Astrocyte (in vitro differentiated cells and primary cell): ENCODE data around the gene PPP6R3. TPM values are rescaled to one million over a fixed set of nuclear protein-coding genes. Genes with fewer than 3 reads are reported as not detected.

Experiments
- DNase-seq: peaks from one replicate; pipeline ENCODE4 v3.0.0-alpha.2; 2010; ENCODE audit warnings: low read depth
- FAIRE-seq: peaks from 2 replicates; lab custom pipeline; 2011; peaks lifted over from hg19 to GRCh38; lab: Jason Lieb, UNC
- H2AFZ ChIP-seq: 2 replicates; pipeline ENCODE4 v1.6.0; 2012; ENCODE audit warnings: low read depth, low read length, inconsistent platforms
- H3K27ac ChIP-seq: 2 replicates; pipeline ENCODE4 v1.5.1; 2011; ENCODE audit warnings: low read depth, low read length, inconsistent platforms
- H3K27me3 ChIP-seq: 2 replicates; pipeline ENCODE4 v1.6.0; 2011; ENCODE audit warnings: low read length, inconsistent platforms; ENCODE audit not compliant: insufficient read depth
- H3K36me3 ChIP-seq: 2 replicates; pipeline ENCODE4 v1.5.1; 2011; ENCODE audit warnings: low read length, inconsistent platforms; ENCODE audit not compliant: insufficient read depth
- H3K4me1 ChIP-seq: 2 replicates; pipeline ENCODE4 v1.5.1; 2011; ENCODE audit warnings: low read length, inconsistent platforms; ENCODE audit not compliant: insufficient read depth
- H3K4me2 ChIP-seq: 2 replicates; pipeline ENCODE4 v1.6.0; 2012; ENCODE audit warnings: low read length, inconsistent platforms
- H3K4me3 ChIP-seq: 2 replicates; pipeline ENCODE4 v1.5.1; 2011; ENCODE audit warnings: low read depth, mild to moderate bottlenecking, low read length, inconsistent platforms; ENCODE audit not compliant: insufficient read depth
- H3K79me2 ChIP-seq: 2 replicates; pipeline ENCODE4 v1.6.0; 2012; ENCODE audit warnings: mild to moderate bottlenecking, low read length, inconsistent platforms; ENCODE audit not compliant: insufficient read depth
- H3K9ac ChIP-seq: 2 replicates; pipeline ENCODE4 v1.6.0; 2012; ENCODE audit warnings: mild to moderate bottlenecking, low read length, inconsistent platforms
- H3K9me3 ChIP-seq: 2 replicates; pipeline ENCODE4 v1.5.1; 2012; ENCODE audit warnings: low read depth, mild to moderate bottlenecking, low read length, inconsistent platforms; ENCODE audit not compliant: insufficient read depth
- H4K20me1 ChIP-seq: 2 replicates; pipeline ENCODE4 v1.6.0; 2012; ENCODE audit warnings: low read length, inconsistent platforms; ENCODE audit not compliant: insufficient read depth
- H3K27ac Mint-ChIP-seq: one replicate; pipeline ENCODE4 v1.8.0; 2021; ENCODE audit warnings: mild to moderate bottlenecking, mixed read lengths; ENCODE audit not compliant: unreplicated experiment
- H3K27me3 Mint-ChIP-seq: one replicate; pipeline ENCODE4 v1.8.0; 2021; ENCODE audit warnings: low read depth, mixed read lengths; ENCODE audit not compliant: unreplicated experiment
- H3K36me3 Mint-ChIP-seq: one replicate; pipeline ENCODE4 v1.8.0; 2021; ENCODE audit warnings: low read depth, mixed read lengths; ENCODE audit not compliant: unreplicated experiment
- H3K4me1 Mint-ChIP-seq: one replicate; pipeline ENCODE4 v1.8.0; 2021; ENCODE audit warnings: low read depth, mixed read lengths; ENCODE audit not compliant: unreplicated experiment
- H3K4me3 Mint-ChIP-seq: one replicate; pipeline ENCODE4 v1.8.0; 2021; ENCODE audit warnings: mild to moderate bottlenecking, moderate library complexity, mixed read lengths; ENCODE audit not compliant: unreplicated experiment
- H3K9me3 Mint-ChIP-seq: one replicate; pipeline ENCODE4 v1.8.0; 2021; ENCODE audit warnings: mild to moderate bottlenecking, mixed read lengths; ENCODE audit not compliant: unreplicated experiment
- CTCF ChIP-seq: IDR thresholded peaks from 2 replicates; pipeline ENCODE4 v1.5.1; 2011; ENCODE audit warnings: low read depth, mild to moderate bottlenecking, inconsistent platforms, low read length, moderate library complexity; ENCODE audit not compliant: insufficient read depth
- EZH2 ChIP-seq: IDR thresholded peaks from 2 replicates; pipeline ENCODE4 v1.6.1; 2012; ENCODE audit warnings: mild to moderate bottlenecking, low read length, inconsistent platforms; ENCODE audit not compliant: insufficient read depth
- total RNA-seq: library from RNA; stranded (reverse); gene quantifications from 2 replicates; pipeline ENCODE4 v1.2.1, GENCODE V29; 2021

The PPP6R3 gene
- total RNA-seq, 1 donor from 2014 or later: 97.8 TPM

DNA sequence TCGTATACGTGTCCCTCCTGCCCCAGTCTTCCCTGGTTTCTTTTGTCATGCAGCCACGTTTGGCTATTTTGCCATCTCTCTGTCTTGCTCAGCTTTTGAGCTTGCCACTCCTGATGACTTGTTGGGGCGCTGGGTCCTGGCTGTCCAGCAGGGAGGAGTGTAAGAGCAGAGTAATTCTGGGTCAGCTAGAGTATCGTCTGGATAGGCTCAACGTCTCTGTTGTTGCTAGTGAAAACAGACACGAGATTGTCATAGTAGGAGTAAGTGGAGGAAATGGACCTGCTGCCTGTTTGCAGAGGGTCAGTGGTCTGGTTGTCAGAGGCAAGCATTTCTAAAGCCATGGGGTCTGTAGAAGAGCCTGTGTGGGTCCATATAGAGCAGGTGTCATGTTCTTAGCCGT is 83.0 kb downstream of the PPP6R3 start:
- H3K4me1 Mint-ChIP-seq: peaks cover 40% of the 10 kb centered on the region

DNA sequence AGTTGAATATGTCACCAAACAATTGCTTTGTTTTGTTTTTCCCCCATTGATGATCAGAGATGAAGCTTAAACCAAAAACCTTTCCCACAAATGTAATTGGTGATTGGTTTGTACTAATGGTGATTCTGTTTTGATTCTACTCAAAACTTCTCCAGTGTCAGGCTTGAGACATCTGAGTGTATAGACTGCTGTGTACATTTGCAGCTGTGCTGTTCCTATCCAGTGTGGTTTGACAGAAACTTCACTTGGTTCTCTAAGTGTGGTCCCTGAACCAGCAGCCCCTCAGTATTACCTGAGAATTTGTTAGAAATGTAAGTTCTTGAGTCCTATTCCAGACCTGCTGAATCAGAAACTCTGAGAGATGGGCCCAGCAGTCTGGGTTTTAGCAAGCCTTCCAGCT is 84.8 kb downstream of the PPP6R3 start:
- H3K27me3 Mint-ChIP-seq: no peaks in the 10 kb centered on the region
- peaks cover 30% of the 10 kb centered on the region for H3K36me3 Mint-ChIP-seq
- H3K27ac Mint-ChIP-seq: no peak overlapping the region

More for the DNA sequence above, 83.0 kb downstream of the PPP6R3 start:
- H3K4me1 ChIP-seq: peaks cover 25% of the 10 kb centered on the region
- Mint-ChIP-seq H3K4me3 (peak overlapping the region; percentile 4), H3K9me3 (no peaks in the 10 kb centered on the region), H3K27me3 (no peaks in the 10 kb centered on the region), H3K36me3 (peaks cover 32% of the 10 kb centered on the region), H3K27ac (peak overlapping the region; percentile 87)
- TF ChIP-seq EZH2: no peak
- TF ChIP-seq CTCF: no peak
- DNase-seq: no peak
- no peak overlapping the region for H2AFZ ChIP-seq
- no peaks in the 10 kb centered on the region for H3K9me3 ChIP-seq
- no peak for FAIRE-seq
- H4K20me1 ChIP-seq: peaks cover 80% of the 10 kb centered on the region
- H3K27me3 ChIP-seq: no peaks in the 10 kb centered on the region
- no peak overlapping the region for H3K4me2 ChIP-seq
- H3K9ac ChIP-seq: no peak overlapping the region
- peaks cover 78% of the 10 kb centered on the region for H3K79me2 ChIP-seq
- peaks cover 21% of the 10 kb centered on the region for H3K36me3 ChIP-seq
- no peak overlapping the region for H3K4me3 ChIP-seq
- H3K27ac ChIP-seq: peak overlapping the region; percentile 75

More for the DNA sequence above, 84.8 kb downstream of the PPP6R3 start:
- Histone ChIP-seq H3K4me3 (no peak overlapping the region), H3K9ac (no peak overlapping the region), H3K36me3 (peaks cover 17% of the 10 kb centered on the region), H3K9me3 (no peaks in the 10 kb centered on the region), H3K79me2 (peaks cover 80% of the 10 kb centered on the region), H3K4me1 (peaks cover 25% of the 10 kb centered on the region), H4K20me1 (peaks cover 80% of the 10 kb centered on the region), H3K27me3 (no peaks in the 10 kb centered on the region), H3K27ac (no peak overlapping the region), H2AFZ (no peak overlapping the region), H3K4me2 (no peak overlapping the region)
- no peak for TF ChIP-seq CTCF
- no peak for TF ChIP-seq EZH2
- no peak for DNase-seq
- H3K4me3 Mint-ChIP-seq: no peak overlapping the region
- no peak for FAIRE-seq
- H3K4me1 Mint-ChIP-seq: peaks cover 53% of the 10 kb centered on the region
- no peaks in the 10 kb centered on the region for H3K9me3 Mint-ChIP-seq
